G401.6 (cell line): Measurements from ENCODE around the gene PHEX.
"Not testable (repeated sequence)": the region's sequence is repeated elsewhere in the genome, so short reads cannot be mapped to it uniquely, and the experiment has no call there.

Experiments
- FAIRE-seq: peaks from 2 replicates; lab custom pipeline; 2012; peaks lifted over from hg19 to GRCh38; lab: Jason Lieb, UNC

Gene PHEX

GRCh38 chrX:22249371-22249770, 217.2 kb downstream of the PHEX start:
- FAIRE-seq, result no peak

- FAIRE-seq, result no peak
Observed at GRCh38 chrX:22268706-22269105, 236.6 kb downstream of the PHEX start.

GRCh38 chrX:22272613-22273012, 240.5 kb downstream of the PHEX start, which contains the start of gene CBLL2:
Gene CBLL2 (plus strand): TSS chrX:22272913. CDS start chrX:22272992, 79 bp downstream.
- FAIRE-seq, result no peak

GRCh38 chrX:22273714-22274317, 241.7 kb downstream of the PHEX start:
- no peak for FAIRE-seq

GRCh38 chrX:22276781-22277180, 244.7 kb downstream of the PHEX start:
- no peak for FAIRE-seq

- no peak for FAIRE-seq
Observed at GRCh38 chrX:22278375-22278774, 246.2 kb downstream of the PHEX start.

GRCh38 chrX:22289209-22289608, 257.1 kb downstream of the PHEX start:
- not testable (repeated sequence) for FAIRE-seq

- no peak for FAIRE-seq
Observed at GRCh38 chrX:22296871-22297270, 264.7 kb downstream of the PHEX start.

GRCh38 chrX:22300130-22300529, 268.0 kb downstream of the PHEX start:
- no peak for FAIRE-seq
